GM23248 (cell line): ENCODE measurements around the gene HEATR5A. TPM values are rescaled to one million over a fixed set of nuclear protein-coding genes. Genes with fewer than 3 reads are reported as not detected.
A peak's percentile ranks its signal among the peaks of the same experiment; 100 is the strongest.
"Not testable (repeated sequence)": the region's sequence is repeated elsewhere in the genome, so short reads cannot be mapped to it uniquely, and the experiment has no call there.

Source experiments
- DNase-seq: peaks from one replicate; pipeline ENCODE4 v3.0.0-alpha.2; 2015
- H2AFZ ChIP-seq: fragments of 200-600 bp; sonication (generic); 2 replicates; pipeline ENCODE4 v1.6.1; 2016; ENCODE audit warnings: antibody characterized with exemption
- H3F3A ChIP-seq: fragments of 200-600 bp; sonication (generic); 2 replicates; pipeline ENCODE4 v1.6.1; 2016; ENCODE audit warnings: mild to moderate bottlenecking, antibody characterized with exemption, mixed run types; ENCODE audit not compliant: insufficient read depth
- H3K27ac ChIP-seq: fragments of 200-600 bp; sonication (generic); 2 replicates; pipeline ENCODE4 v1.5.1; 2016; ENCODE audit warnings: mild to moderate bottlenecking
- H3K27me3 ChIP-seq: fragments of 200-600 bp; sonication (generic); replicated peaks from 2 replicates; pipeline ENCODE4 v1.6.1; 2016; ENCODE audit warnings: mild to moderate bottlenecking; ENCODE audit not compliant: insufficient read depth
- H3K36me3 ChIP-seq: fragments of 200-600 bp; sonication (generic); 2 replicates; pipeline ENCODE4 v1.6.1; 2016; ENCODE audit warnings: low read depth, mild to moderate bottlenecking
- H3K4me1 ChIP-seq: fragments of 200-600 bp; sonication (generic); 2 replicates; pipeline ENCODE4 v1.6.1; 2016; ENCODE audit warnings: mild to moderate bottlenecking; ENCODE audit not compliant: insufficient read depth
- H3K4me2 ChIP-seq: fragments of 200-600 bp; sonication (generic); one replicate; pipeline ENCODE4 v1.6.1; 2016; ENCODE audit warnings: mild to moderate bottlenecking; ENCODE audit not compliant: unreplicated experiment
- H3K4me3 ChIP-seq: fragments of 200-600 bp; sonication (generic); 2 replicates; pipeline ENCODE4 v1.5.1; 2016; ENCODE audit warnings: mild to moderate bottlenecking
- H3K79me2 ChIP-seq: fragments of 200-600 bp; sonication (generic); 2 replicates; pipeline ENCODE4 v1.6.1; 2016; ENCODE audit warnings: mild to moderate bottlenecking; ENCODE audit not compliant: insufficient read depth
- H3K9ac ChIP-seq: fragments of 200-600 bp; sonication (generic); 2 replicates; pipeline ENCODE4 v1.6.1; 2016; ENCODE audit warnings: mild to moderate bottlenecking
- H3K9me2 ChIP-seq: fragments of 200-600 bp; sonication (generic); 2 replicates; pipeline ENCODE4 v1.6.1; 2016; ENCODE audit warnings: mixed run types, mild to moderate bottlenecking, moderate library complexity; ENCODE audit not compliant: insufficient read depth
- H3K9me3 ChIP-seq: fragments of 200-600 bp; sonication (generic); one replicate; pipeline ENCODE4 v1.6.1; 2017; ENCODE audit warnings: low read depth
- H4K20me1 ChIP-seq: fragments of 200-600 bp; sonication (generic); 2 replicates; pipeline ENCODE4 v1.6.0; 2016; ENCODE audit not compliant: insufficient read depth
- EZH2 ChIP-seq: fragments of 200-600 bp; sonication (generic); IDR thresholded peaks from 2 replicates; pipeline ENCODE4 v1.6.1; 2018; ENCODE audit warnings: antibody characterized with exemption, mild to moderate bottlenecking; ENCODE audit not compliant: insufficient read depth, poor library complexity, severe bottlenecking
- EZH2phosphoT487 ChIP-seq: fragments of 200-600 bp; sonication (generic); IDR thresholded peaks from 2 replicates; pipeline ENCODE4 v1.6.1; 2018; ENCODE audit warnings: antibody characterized with exemption, moderate library complexity, mild to moderate bottlenecking, low read depth; ENCODE audit not compliant: insufficient read depth
- WGBS, 2 experiments: methylation state at CpG; one replicate each; pipeline ENCODE4 v1.1.6; 2015 to 2017; ENCODE audit warnings: low lambda C conversion rate in 2 of 2, low coverage in 1 of 2; ENCODE audit errors: missing lambda C conversion rate in 2 of 2; 5-methylcytosine and 5-hydroxymethylcytosine counted together
- in situ Hi-C: fragments of 300-500 bp; cut with MboI; formaldehyde crosslinking; loops from 2 replicates; pipeline ENCODE4 v1.15.0; 2020
- polyA plus RNA-seq: library from polyadenylated mRNA; unstranded; fragments of >200 nt; fragmentation: Nextera tagmentation; extraction: Ambion mirVana; gene quantifications from 2 replicates; pipeline ENCODE4 v1.2.1, GENCODE V29; 2016
- total RNA-seq: library from RNA; depleted of rRNA; stranded (reverse); fragments of >200 nt; shearing (Covaris generic); gene quantifications from 2 replicates; pipeline ENCODE4 v1.2.3, GENCODE V29; 2014

Gene HEATR5A
- total and polyA plus RNA-seq, 2 experiments from 2014 or later: 49.1 to 70.3 TPM

DNA sequence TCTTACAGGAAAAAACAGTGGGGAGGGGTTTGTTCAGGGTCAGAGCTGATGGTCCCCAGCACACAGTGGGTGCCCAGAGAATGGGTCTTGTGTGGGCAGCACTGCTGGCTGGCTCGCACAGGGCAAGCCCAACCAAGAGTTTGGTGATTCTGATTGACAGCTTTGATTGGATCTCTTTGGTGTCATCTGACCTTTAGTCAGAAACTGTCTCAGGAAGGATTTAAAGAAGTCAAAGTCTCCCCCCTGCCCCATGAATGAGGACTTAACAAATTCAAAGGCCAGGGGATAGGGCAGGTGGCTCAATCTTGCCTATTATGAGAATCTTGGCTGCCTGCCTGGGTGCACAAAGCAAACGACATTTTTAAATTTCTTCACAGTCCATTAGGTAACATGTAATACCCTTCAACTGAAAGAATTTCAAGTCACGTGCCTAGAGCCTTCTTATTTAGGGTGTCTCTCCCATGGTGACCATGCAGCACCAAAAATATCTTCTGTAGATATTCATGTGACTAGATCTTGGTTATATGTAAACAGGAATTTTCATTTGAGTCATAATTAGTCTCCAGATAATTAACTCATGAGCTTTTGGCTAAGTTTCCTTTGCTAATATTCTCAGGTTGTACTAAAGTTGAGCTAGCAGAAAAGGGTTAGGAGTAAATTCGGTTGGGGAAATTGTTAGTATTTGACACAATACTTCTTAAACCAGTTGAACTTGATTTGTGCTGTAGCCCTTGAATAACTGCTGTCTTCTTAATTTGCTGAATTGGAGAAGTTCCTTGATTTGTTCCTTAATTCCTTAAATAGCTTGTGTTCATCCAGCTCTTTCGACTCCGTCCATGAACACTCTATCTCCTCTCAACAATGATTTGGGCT is 158.3 kb downstream of the HEATR5A start:
- H3F3A ChIP-seq: peaks cover 35% of the 10 kb centered on the region
- H3K9ac ChIP-seq: peak overlapping the region; percentile 19; the same call in 1 of the 2 replicates
- in situ Hi-C loops: no loop called here
- DNase-seq: peak; percentile 82
- peak overlapping the region; percentile 15; the same call in 1 of the 2 replicates for H2AFZ ChIP-seq
- no peaks in the 10 kb centered on the region for H3K36me3 ChIP-seq
- WGBS, 2 experiments: 27 to 30% methylated on average over 6 of the region's 6 CpGs
- H3K4me3 ChIP-seq: no peak overlapping the region
- peak overlapping the region; percentile 72 for H3K27ac ChIP-seq
- H3K9me3 ChIP-seq: no peaks in the 10 kb centered on the region
- no peaks in the 10 kb centered on the region for H4K20me1 ChIP-seq
- no peaks in the 10 kb centered on the region for H3K9me2 ChIP-seq
- peaks cover 44% of the 10 kb centered on the region for H3K4me1 ChIP-seq
- TF ChIP-seq EZH2phosphoT487 (no peak), EZH2 (no peak)
- no peaks in the 10 kb centered on the region for H3K79me2 ChIP-seq
- peak overlapping the region; percentile 28 for H3K4me2 ChIP-seq
- H3K27me3 ChIP-seq: no peaks in the 10 kb centered on the region

DNA sequence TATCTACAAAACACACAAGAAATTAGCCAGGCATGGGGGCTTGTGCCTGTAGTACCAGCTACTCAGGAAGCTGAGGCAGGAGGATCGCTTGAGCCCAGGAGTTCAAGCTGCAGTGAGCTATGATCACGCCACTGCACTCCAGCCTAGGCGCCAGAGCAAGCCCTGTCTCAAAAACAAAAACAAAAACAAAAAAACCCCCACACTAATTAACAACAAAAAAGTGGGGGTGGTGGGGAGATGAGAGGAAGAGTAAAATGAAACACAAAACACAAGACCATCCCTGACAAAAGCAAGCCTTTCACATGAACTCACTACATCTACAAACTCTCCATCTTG is 158.9 kb downstream of the HEATR5A start:
- Histone ChIP-seq H3F3A (peaks cover 35% of the 10 kb centered on the region), H3K9me3 (no peaks in the 10 kb centered on the region), H3K36me3 (no peaks in the 10 kb centered on the region), H4K20me1 (no peaks in the 10 kb centered on the region), H3K27ac (peak overlapping the region; percentile 72), H3K4me3 (no peak overlapping the region), H3K9ac (no peak overlapping the region), H3K27me3 (no peaks in the 10 kb centered on the region), H3K9me2 (no peaks in the 10 kb centered on the region), H3K4me1 (peaks cover 44% of the 10 kb centered on the region), H3K4me2 (peak overlapping the region; percentile 14), H3K79me2 (no peaks in the 10 kb centered on the region), H2AFZ (0 out of 2 replicates have a peak overlapping the region, but pooled peaks have one; percentile 2)
- WGBS, 2 experiments: 97 to 100% methylated on average over 3 of the region's 3 CpGs
- no peak for DNase-seq
- TF ChIP-seq EZH2phosphoT487: no peak
- TF ChIP-seq EZH2: no peak
- in situ Hi-C loops: no loop called here

DNA sequence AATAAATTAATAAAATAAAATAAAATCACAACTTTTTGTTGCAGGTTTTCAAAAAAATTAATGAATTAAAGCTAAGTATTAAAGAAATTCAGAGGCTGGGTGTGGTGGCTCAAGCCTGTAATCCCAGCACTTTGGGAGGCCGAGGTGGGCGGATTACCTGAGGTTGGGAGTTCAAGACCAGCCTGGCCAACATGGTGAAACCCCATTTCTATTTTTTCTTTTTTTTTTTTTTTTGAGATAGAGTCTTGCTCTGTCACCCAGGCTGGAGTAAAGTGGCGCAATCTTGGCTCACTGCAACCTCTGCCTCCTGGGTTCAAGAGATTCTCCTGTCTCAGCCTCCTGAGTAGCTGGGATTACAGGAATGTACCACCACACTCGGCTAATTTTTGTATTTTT is 161.3 kb downstream of the HEATR5A start:
- H3K4me2 ChIP-seq, H3K9ac ChIP-seq, DNase-seq, H4K20me1 ChIP-seq, H3K27ac ChIP-seq, H2AFZ ChIP-seq, H3K27me3 ChIP-seq, H3K9me3 ChIP-seq, in situ Hi-C loops, H3K36me3 ChIP-seq, H3K4me3 ChIP-seq, H3K79me2 ChIP-seq, H3K9me2 ChIP-seq: not testable (repeated sequence)
- Histone ChIP-seq H3K4me1 (peaks cover 26% of the 10 kb centered on the region), H3F3A (peaks cover 30% of the 10 kb centered on the region)
- 89 to 93% methylated on average over 4 of the region's 4 CpGs for WGBS, 2 experiments

DNA sequence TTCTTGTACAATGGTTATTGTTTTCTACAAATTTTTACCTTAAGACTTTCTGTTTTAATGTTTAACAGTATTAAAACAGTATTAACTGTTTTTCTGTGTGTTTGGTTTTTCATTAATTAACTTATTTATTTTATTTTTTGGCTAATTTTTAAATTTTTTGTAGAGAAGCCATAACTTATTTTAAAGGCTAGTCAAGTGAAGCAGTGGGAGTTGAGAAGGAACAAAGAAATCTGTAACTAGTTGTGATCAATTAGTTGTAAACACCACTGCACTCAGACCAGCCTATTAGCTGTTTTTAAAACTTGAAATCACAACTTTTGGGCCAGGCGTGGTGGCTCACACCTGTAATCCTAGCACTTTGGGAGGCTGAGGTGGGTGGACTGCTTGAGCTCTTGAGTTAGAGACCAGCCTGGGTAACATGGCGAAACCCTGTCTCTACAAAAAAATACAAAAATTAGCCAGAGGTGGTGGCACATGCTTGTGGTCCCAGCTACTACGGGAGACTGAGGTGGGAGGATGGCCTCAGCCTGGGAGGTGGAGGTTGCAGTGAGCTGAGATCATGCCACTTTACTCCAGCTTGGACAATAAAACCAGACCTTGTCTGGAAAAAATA is 161.8 kb downstream of the HEATR5A start:
- Histone ChIP-seq H3K4me3 (no peak overlapping the region), H3K4me2 (no peak overlapping the region), H2AFZ (no peak overlapping the region), H3K9me2 (no peaks in the 10 kb centered on the region), H3K9ac (no peak overlapping the region), H3K27ac (no peak overlapping the region), H3K9me3 (no peaks in the 10 kb centered on the region), H4K20me1 (no peaks in the 10 kb centered on the region), H3K36me3 (no peaks in the 10 kb centered on the region), H3K79me2 (no peaks in the 10 kb centered on the region), H3K4me1 (peaks cover 22% of the 10 kb centered on the region), H3K27me3 (no peaks in the 10 kb centered on the region), H3F3A (peaks cover 27% of the 10 kb centered on the region)
- no peak for DNase-seq
- in situ Hi-C loops: no loop called here
- WGBS, 2 experiments: 93 to 96% methylated on average over 3 of the region's 3 CpGs
- TF ChIP-seq EZH2phosphoT487 (no peak), EZH2 (no peak)

DNA sequence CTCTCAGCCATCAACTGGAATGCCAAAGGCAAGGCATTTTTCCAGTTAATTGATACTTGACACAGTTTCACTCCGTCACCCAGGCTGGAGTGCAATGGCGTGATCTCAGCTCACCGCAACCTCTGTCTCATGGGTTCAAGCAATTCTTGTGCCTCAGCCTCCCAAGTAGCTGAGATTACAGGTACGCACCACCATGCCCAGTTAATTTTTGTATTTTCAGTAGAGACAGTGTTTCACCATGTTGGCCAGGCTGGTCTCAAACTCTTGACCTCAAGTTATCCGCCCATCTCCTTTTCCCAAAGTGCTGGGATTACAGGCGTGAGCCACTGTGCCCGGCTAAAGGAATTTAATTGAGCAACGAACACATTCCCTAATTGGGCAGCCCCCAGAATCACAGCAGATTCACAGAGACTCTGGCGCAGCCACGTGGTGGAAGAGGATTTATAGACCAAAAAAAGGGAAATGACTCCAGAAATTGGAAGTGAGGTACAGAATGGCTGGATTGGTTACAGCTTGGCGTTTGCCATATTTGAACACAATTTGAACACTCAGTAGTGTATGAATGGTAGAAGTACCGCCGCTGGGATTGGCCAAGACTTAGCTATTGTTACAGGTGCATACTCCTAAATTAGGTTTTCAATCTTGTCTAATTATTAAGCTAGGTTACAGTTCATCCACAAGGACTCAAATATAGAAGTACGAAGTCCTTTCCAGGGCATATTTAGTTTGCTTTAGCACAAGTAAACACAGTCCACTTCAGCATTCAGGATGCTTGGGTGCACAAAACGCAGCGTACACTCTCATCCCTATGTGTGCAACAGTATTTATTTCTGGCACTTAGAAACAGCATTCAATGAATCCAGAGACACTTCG is 162.6 kb downstream of the HEATR5A start:
- H2AFZ ChIP-seq, H3K4me2 ChIP-seq, H3K27me3 ChIP-seq, H3K27ac ChIP-seq, H3K9me3 ChIP-seq, H3K79me2 ChIP-seq, H4K20me1 ChIP-seq, H3K9me2 ChIP-seq, in situ Hi-C loops, DNase-seq, H3K4me3 ChIP-seq, H3K9ac ChIP-seq, H3K36me3 ChIP-seq: not testable (repeated sequence)
- 86 to 87% methylated on average over 17 of the region's 17 CpGs for WGBS, 2 experiments
- Histone ChIP-seq H3K4me1 (peaks cover 17% of the 10 kb centered on the region), H3F3A (peaks cover 22% of the 10 kb centered on the region)
